ENCODE results near the gene DRAM2. TPM values are rescaled to one million over a fixed set of nuclear protein-coding genes. Genes with fewer than 3 reads are reported as not detected.

Gene DRAM2
- polyA plus RNA-seq, 4 donors, result 37.0 to 91.9 (median 40.2) TPM

DNA sequence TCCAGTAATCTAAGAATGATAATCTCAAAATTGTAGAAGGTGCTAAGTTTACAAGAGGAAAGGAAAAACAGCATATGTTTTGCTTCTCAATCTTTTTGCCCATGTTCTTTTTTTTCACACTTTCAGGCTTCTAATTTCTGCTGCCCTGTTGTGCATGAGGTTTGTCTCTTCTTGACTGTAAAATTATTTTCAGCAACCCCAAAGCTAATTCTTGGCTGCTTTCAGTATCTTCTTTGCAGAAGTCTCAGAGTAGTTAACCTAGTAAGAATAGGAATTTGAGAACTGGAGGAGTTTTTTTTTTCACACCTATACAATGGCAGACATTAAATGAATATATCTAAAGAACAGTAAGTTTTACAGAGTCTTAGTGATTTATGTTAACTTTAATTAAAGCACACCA lies 34.2 kb upstream of the DRAM2 start:
- DNase-seq, result no peak
- no peak overlapping the region for H3K4me3 ChIP-seq (ENCODE audit: low read depth in 1 of 3, low read length in 3 of 3)
- no peaks in the 10 kb centered on the region for H3K4me1 ChIP-seq (ENCODE audit: control insufficient read depth in 3 of 3, insufficient read depth in 2 of 3, low read depth in 1 of 3, low read length in 2 of 3)
- H3K27ac ChIP-seq (ENCODE audit: low read depth in 1 of 3, low read length in 2 of 3), result no peak overlapping the region
- peak; percentile 49 for FAIRE-seq
- peaks cover 2 to 6% (median 5%) of the 10 kb centered on the region in 3 donors for H3K36me3 ChIP-seq (ENCODE audit: control insufficient read depth in 3 of 3, insufficient read depth in 2 of 3, low read depth in 1 of 3, low read length in 3 of 3)
- H3K27me3 ChIP-seq (ENCODE audit: control insufficient read depth in 3 of 3, insufficient read depth in 3 of 3, low read length in 3 of 3), result no peaks in the 10 kb centered on the region
- H3K9me3 ChIP-seq (ENCODE audit: control insufficient read depth in 2 of 2, insufficient read depth in 1 of 2, low read depth in 1 of 2, low read length in 1 of 2), result no peaks in the 10 kb centered on the region

- no peak overlapping the region for H3K4me3 ChIP-seq (ENCODE audit: low read depth in 1 of 3, low read length in 3 of 3)
- no peaks in the 10 kb centered on the region for H3K9me3 ChIP-seq (ENCODE audit: control insufficient read depth in 2 of 2, insufficient read depth in 1 of 2, low read depth in 1 of 2, low read length in 1 of 2)
- peaks cover 2 to 13% (median 5%) of the 10 kb centered on the region in 3 donors for H3K36me3 ChIP-seq (ENCODE audit: control insufficient read depth in 3 of 3, insufficient read depth in 2 of 3, low read depth in 1 of 3, low read length in 3 of 3)
- H3K4me1 ChIP-seq (ENCODE audit: control insufficient read depth in 3 of 3, insufficient read depth in 2 of 3, low read depth in 1 of 3, low read length in 2 of 3), result no peaks in the 10 kb centered on the region
- DNase-seq (no peak), FAIRE-seq (no peak)
- no peaks in the 10 kb centered on the region for H3K27me3 ChIP-seq (ENCODE audit: control insufficient read depth in 3 of 3, insufficient read depth in 3 of 3, low read length in 3 of 3)
- no peak overlapping the region for H3K27ac ChIP-seq (ENCODE audit: low read depth in 1 of 3, low read length in 2 of 3)
Observed at GRCh38 chr1:111172463-111172862, 32.6 kb upstream of the DRAM2 start.

DNA sequence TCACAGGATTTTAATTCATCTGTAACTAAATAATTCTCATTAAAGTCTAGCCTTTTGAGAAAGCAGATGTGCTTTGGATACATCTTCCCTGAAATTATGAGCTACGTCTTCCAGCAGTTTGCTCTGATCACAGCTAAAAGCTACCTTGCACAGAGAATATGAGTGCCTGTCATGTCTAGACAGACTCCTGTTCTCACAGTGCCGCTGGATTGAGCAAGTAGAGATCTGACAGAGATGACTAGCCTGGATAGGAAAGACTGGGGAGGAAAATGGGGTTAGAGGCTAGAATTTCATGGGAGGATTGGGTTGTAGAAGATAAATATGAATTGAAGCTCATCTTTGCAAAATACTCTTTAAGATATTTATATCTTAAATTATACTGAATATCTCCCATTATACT lies 24.3 kb upstream of the DRAM2 start:
- Histone ChIP-seq H3K27me3 (ENCODE audit: control insufficient read depth in 3 of 3, insufficient read depth in 3 of 3, low read length in 3 of 3) (no peaks in the 10 kb centered on the region), H3K27ac (ENCODE audit: low read depth in 1 of 3, low read length in 2 of 3) (no peak overlapping the region), H3K4me1 (ENCODE audit: control insufficient read depth in 3 of 3, insufficient read depth in 2 of 3, low read depth in 1 of 3, low read length in 2 of 3) (peaks cover 0 to 4% (median 0%) of the 10 kb centered on the region in 3 donors), H3K36me3 (ENCODE audit: control insufficient read depth in 3 of 3, insufficient read depth in 2 of 3, low read depth in 1 of 3, low read length in 3 of 3) (peaks cover 0 to 15% (median 3%) of the 10 kb centered on the region in 3 donors), H3K9me3 (ENCODE audit: control insufficient read depth in 2 of 2, insufficient read depth in 1 of 2, low read depth in 1 of 2, low read length in 1 of 2) (no peaks in the 10 kb centered on the region), H3K4me3 (ENCODE audit: low read depth in 1 of 3, low read length in 3 of 3) (no peak overlapping the region)
- 94 to 97% (median 96%) methylated on average over 2 of the region's 2 CpGs for WGBS, 3 donors
- FAIRE-seq, result no peak
- DNase-seq, result no peak

DNA sequence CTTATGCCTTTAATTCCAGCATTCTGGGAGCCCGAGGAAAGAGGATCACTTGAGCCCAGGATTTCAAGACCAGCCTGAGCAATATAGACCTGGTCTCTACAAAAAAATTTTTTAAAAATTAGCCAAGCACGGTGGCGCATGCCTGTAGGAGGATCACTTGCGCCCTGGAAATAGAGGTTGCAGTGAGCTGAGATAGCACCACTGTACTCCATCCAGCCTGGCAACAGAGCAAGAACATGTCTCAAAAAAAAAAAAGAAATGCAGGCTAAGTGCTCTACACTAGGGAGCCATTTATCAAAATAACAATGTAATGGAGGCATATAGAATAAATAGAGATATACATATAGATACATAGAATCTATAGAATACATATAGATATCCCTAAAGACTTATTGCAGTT lies 23.5 kb upstream of the DRAM2 start:
- H3K36me3 ChIP-seq (ENCODE audit: control insufficient read depth in 3 of 3, insufficient read depth in 2 of 3, low read depth in 1 of 3, low read length in 3 of 3), result peaks cover 0 to 13% (median 3%) of the 10 kb centered on the region in 3 donors

DNA sequence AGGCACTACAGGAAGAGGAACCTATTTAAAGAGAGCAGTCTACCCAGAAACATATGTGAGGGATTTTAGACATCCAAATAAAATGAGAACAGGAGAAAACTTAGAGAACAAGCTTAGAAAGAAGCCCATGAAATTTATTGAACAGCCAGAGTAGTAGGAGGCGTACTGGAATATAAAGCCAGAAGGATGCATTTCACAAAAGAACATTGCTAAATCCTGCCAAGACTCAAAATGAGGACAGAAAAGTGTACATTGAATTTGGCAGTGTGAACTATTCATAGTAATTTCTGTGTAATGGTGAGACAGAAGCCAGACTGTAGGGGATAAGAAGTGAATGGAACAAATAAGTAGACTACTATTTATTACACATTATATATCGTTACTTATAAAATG lies 22.6 kb upstream of the DRAM2 start:
- DNase-seq, result no peak
- H3K27ac ChIP-seq (ENCODE audit: low read depth in 1 of 3, low read length in 2 of 3), result no peak overlapping the region
- 95 to 98% (median 97%) methylated on average over 2 of the region's 2 CpGs for WGBS, 3 donors
- H3K27me3 ChIP-seq (ENCODE audit: control insufficient read depth in 3 of 3, insufficient read depth in 3 of 3, low read length in 3 of 3), result no peaks in the 10 kb centered on the region
- H3K9me3 ChIP-seq (ENCODE audit: control insufficient read depth in 2 of 2, insufficient read depth in 1 of 2, low read depth in 1 of 2, low read length in 1 of 2), result no peaks in the 10 kb centered on the region
- no peak overlapping the region for H3K4me3 ChIP-seq (ENCODE audit: low read depth in 1 of 3, low read length in 3 of 3)
- FAIRE-seq, result no peak
- H3K36me3 ChIP-seq (ENCODE audit: control insufficient read depth in 3 of 3, insufficient read depth in 2 of 3, low read depth in 1 of 3, low read length in 3 of 3), result peaks cover 0 to 13% (median 3%) of the 10 kb centered on the region in 3 donors
- H3K4me1 ChIP-seq (ENCODE audit: control insufficient read depth in 3 of 3, insufficient read depth in 2 of 3, low read depth in 1 of 3, low read length in 2 of 3), result peaks cover 0 to 4% (median 3%) of the 10 kb centered on the region in 3 donors

More for the DNA sequence above, 23.5 kb upstream of the DRAM2 start:
- DNase-seq, result no peak
- no peak for FAIRE-seq
- 93 to 97% (median 94%) methylated on average over 4 of the region's 4 CpGs for WGBS, 3 donors
- no peaks in the 10 kb centered on the region for H3K9me3 ChIP-seq (ENCODE audit: control insufficient read depth in 2 of 2, insufficient read depth in 1 of 2, low read depth in 1 of 2, low read length in 1 of 2)
- peaks cover 0 to 4% (median 0%) of the 10 kb centered on the region in 3 donors for H3K4me1 ChIP-seq (ENCODE audit: control insufficient read depth in 3 of 3, insufficient read depth in 2 of 3, low read depth in 1 of 3, low read length in 2 of 3)
- H3K4me3 ChIP-seq (ENCODE audit: low read depth in 1 of 3, low read length in 3 of 3), result no peak overlapping the region
- no peak overlapping the region for H3K27ac ChIP-seq (ENCODE audit: low read depth in 1 of 3, low read length in 2 of 3)
- no peaks in the 10 kb centered on the region for H3K27me3 ChIP-seq (ENCODE audit: control insufficient read depth in 3 of 3, insufficient read depth in 3 of 3, low read length in 3 of 3)

DNA sequence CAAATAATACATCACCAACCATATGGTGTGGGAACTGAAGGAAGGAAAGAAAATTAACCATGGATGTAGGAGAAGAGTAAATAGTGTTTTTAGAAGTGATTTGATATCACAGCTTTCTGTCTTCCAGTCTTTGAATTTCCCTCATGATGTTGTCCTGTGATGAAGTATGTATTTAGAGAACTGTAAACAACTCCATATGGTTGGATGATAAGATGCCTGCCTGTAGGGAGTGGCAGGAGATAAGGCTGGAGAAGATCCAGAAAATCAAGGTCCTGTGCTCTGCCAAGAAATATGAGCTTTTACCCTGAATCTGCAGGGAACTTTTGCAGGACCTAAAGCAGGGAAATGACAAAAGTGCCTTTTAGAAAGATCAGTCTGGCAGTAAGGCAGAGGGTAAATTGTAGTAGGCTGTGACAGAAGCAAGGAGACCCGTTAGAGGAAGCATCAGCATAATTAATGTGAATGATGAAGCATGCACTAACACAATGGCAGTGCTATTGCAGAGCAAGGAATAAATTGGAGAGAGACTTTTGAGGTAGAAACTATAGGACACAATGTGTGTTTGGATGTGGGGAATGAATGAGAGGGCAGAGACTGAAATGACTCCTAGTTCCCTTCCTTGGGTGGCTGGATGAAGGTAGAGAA lies 22.1 kb upstream of the DRAM2 start:
- 7 to 33% (median 30%) methylated on average over 1 of the region's 1 CpG for WGBS, 3 donors
- no peaks in the 10 kb centered on the region for H3K9me3 ChIP-seq (ENCODE audit: control insufficient read depth in 2 of 2, insufficient read depth in 1 of 2, low read depth in 1 of 2, low read length in 1 of 2)
- H3K36me3 ChIP-seq (ENCODE audit: control insufficient read depth in 3 of 3, insufficient read depth in 2 of 3, low read depth in 1 of 3, low read length in 3 of 3), result peaks cover 0 to 13% (median 3%) of the 10 kb centered on the region in 3 donors
- FAIRE-seq, result no peak
- DNase-seq, result peak in 1 of 2 donors; percentile 54
- H3K27me3 ChIP-seq (ENCODE audit: control insufficient read depth in 3 of 3, insufficient read depth in 3 of 3, low read length in 3 of 3), result no peaks in the 10 kb centered on the region
- no peak overlapping the region for H3K4me3 ChIP-seq (ENCODE audit: low read depth in 1 of 3, low read length in 3 of 3)
- H3K4me1 ChIP-seq (ENCODE audit: control insufficient read depth in 3 of 3, insufficient read depth in 2 of 3, low read depth in 1 of 3, low read length in 2 of 3), result peaks cover 3 to 4% (median 3%) of the 10 kb centered on the region in 3 donors
- H3K27ac ChIP-seq (ENCODE audit: low read depth in 1 of 3, low read length in 2 of 3), result no peak overlapping the region

- peak; percentile 69 to 88 for DNase-seq
- Histone ChIP-seq H3K9me3 (ENCODE audit: control insufficient read depth in 2 of 2, insufficient read depth in 1 of 2, low read depth in 1 of 2, low read length in 1 of 2) (no peaks in the 10 kb centered on the region), H3K27me3 (ENCODE audit: control insufficient read depth in 3 of 3, insufficient read depth in 3 of 3, low read length in 3 of 3) (no peaks in the 10 kb centered on the region), H3K27ac (ENCODE audit: low read depth in 1 of 3, low read length in 2 of 3) (no peak overlapping the region), H3K4me3 (ENCODE audit: low read depth in 1 of 3, low read length in 3 of 3) (no peak overlapping the region), H3K4me1 (ENCODE audit: control insufficient read depth in 3 of 3, insufficient read depth in 2 of 3, low read depth in 1 of 3, low read length in 2 of 3) (peaks cover 3 to 5% (median 4%) of the 10 kb centered on the region in 3 donors), H3K36me3 (ENCODE audit: control insufficient read depth in 3 of 3, insufficient read depth in 2 of 3, low read depth in 1 of 3, low read length in 3 of 3) (peaks cover 0 to 14% (median 3%) of the 10 kb centered on the region in 3 donors)
- 12 to 67% (median 57%) methylated on average over 2 of the region's 2 CpGs for WGBS, 3 donors
- peak; percentile 5 for FAIRE-seq
Observed at GRCh38 chr1:111157431-111157830, 17.5 kb upstream of the DRAM2 start.

DNA sequence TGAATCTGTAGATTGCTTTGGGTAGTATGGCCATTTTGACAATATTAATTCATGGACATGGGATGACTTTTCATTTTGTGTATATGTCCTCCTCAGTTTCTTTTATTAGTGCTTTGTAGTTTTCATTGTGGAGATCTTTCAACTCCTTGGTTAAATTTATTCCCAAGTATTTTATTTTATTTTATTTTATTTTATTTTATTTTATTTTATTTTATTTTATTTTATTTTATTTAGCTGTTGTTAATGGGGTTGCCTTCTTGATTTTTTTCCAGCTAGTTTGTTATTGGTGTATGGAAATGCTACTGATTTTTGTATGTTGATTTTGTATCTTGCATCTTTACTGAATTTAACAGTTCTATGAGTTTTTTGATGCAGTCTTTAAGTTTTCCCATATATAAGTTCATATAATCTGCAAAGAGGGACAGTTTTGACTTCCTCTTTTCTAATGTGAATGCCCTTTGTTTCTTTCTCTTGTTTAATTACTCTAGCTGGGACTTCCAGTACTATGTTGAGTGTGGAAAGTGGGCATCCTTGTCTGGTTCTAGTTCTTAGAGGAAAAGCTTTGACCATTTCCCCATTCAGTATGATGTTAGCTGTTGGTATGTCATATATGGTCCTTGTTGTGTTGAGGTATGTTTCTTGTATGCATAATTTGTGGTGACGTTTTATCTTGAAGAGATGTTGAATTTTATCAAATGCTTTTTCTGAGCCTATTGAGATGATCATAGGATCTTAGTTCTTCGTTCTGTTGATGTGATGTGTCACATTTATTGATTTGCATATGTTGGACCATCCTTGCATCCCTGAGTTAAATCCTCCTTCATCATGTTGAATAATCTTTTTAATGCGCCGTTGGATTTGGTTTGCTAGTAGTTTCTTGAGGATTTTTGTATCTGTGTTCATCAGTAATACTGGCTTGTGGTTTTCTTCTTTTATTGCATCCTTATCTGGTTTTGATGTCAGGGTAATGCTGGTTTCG lies 14.4 kb upstream of the DRAM2 start:
- H3K9me3 ChIP-seq (ENCODE audit: control insufficient read depth in 2 of 2, insufficient read depth in 1 of 2, low read depth in 1 of 2, low read length in 1 of 2), result no peaks in the 10 kb centered on the region
- no peaks in the 10 kb centered on the region for H3K27me3 ChIP-seq (ENCODE audit: control insufficient read depth in 3 of 3, insufficient read depth in 3 of 3, low read length in 3 of 3)
- H3K36me3 ChIP-seq (ENCODE audit: control insufficient read depth in 3 of 3, insufficient read depth in 2 of 3, low read depth in 1 of 3, low read length in 3 of 3), result peaks cover 2 to 22% (median 5%) of the 10 kb centered on the region in 3 donors
- H3K4me3 ChIP-seq (ENCODE audit: low read depth in 1 of 3, low read length in 3 of 3), result no peak overlapping the region
- H3K4me1 ChIP-seq (ENCODE audit: control insufficient read depth in 3 of 3, insufficient read depth in 2 of 3, low read depth in 1 of 3, low read length in 2 of 3), result peaks cover 0 to 5% (median 3%) of the 10 kb centered on the region in 3 donors
- no peak for DNase-seq
- 90 to 97% (median 93%) methylated on average over 5 of the region's 5 CpGs for WGBS, 3 donors
- H3K27ac ChIP-seq (ENCODE audit: low read depth in 1 of 3, low read length in 2 of 3), result no peak overlapping the region
- FAIRE-seq, result no peak
